ENCODE measurements around the gene ZNF611.
"Not testable (repeated sequence)": the region's sequence is repeated elsewhere in the genome, so short reads cannot be mapped to it uniquely, and the experiment has no call there.

ZNF611 gene

DNA sequence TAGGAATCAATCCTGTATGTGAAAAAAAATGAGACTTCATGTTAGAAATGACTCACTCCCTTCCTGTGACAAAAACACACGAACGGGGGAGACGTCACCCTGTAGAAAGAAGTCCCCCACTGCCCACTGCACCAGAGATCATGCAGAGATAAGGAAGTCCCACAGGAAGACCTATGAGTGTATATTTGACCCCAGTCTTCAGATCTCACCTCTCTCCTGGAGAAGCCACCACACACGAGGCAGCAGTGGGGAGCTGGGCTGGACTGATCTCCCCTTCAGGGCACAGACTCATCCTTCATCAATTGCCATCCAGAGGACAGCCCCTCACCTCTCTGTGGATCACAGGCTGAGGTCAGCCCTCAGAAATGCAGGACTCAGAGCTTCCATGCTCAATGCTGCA is 18.9 kb downstream of the ZNF611 start:
- DNase-seq: not testable (repeated sequence)

DNA sequence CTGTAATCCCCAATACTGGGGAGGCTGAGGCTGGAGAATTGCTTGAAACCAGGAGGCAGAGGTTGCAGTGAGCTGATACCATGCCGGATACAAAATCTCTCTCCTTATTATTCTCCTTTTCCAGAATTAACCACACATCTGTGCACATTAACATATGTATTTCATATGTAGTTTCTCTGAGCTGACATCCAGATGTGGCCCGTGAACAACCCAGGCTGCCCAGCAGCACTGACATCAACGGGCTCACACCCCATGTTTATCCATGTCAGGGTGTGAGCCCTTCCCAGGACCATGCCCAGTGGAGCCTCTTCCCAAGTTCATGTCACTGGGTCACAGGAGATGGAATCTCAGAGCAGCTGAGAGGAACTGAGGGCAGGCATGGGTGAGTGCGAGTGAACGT is 19.5 kb downstream of the ZNF611 start:
- not testable (repeated sequence) for DNase-seq

DNA sequence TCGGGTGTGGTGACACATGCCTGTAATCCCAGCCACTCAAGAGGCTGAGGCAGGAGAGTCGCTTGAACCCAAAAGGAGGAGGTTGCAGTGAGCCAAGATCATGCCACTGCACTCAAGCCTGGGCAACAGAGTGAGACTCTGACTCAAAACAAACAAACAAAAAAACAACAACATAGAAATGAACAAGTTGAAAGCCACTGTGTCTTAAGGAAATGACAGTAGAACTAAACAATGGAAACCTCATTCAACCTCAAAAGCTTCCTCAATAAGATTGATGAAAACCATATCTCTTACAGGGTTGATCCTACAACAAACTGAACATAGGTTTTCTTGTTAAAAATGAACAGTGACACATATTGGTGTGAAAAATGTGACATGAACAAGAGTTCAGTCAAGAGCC is 21.8 kb downstream of the ZNF611 start:
- DNase-seq: not testable (repeated sequence)

DNA sequence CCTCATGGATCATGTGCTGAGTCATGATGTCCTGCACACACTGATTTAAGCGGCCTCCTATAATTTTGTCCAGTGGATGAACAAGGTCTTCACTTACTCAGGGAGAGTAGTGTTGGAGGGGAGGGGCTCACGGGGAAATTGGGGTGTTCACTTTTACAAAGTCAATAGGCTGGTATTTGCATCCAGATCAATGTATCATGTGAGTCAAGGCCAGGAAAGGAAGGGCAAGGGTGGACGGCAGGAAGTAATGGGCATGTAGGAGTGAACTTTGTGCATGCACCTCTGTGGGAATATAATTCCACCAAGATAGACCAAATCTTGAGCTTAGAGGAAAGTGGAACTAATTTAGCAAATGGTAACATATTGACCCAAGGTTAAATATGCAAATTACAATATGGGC is 23.2 kb downstream of the ZNF611 start:
- not testable (repeated sequence) for DNase-seq

DNA sequence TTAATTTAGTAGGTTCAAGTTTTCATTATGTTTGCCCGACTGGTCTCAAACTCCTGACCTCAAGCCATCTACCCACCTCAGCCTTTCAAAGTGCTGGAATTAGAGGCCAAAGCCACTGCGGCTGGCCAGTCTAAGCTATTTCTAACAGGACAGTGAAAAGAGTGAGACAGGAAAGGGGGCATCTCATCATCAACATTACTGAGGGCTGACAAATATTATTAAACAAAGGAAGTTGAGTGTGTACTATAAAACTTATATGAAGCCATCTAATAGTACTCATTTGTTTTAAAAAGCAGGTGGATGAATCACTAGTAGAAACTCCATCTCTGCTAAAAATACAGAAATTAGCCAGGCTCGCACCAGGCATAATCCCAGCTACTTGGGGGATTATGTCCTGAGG is 24.3 kb downstream of the ZNF611 start:
- no peak for DNase-seq

DNA sequence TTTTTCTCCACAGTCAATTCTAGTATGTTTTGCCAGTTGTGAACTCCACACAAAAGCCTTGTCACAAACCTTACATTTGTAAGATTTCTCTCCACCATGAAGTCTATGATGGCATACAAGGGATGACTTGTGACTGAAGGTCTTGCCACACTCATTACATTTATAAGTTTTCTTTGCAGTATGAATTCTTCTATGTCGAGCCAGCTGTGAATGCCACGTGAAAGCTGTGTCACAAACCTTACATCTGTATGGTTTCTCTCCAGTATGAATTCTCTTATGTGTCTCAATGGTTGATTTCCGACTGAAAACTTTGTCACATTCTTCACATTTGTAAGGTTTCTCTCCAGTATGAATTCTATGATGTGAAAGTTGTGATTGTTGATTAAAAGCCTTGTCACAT is 29.2 kb downstream of the ZNF611 start:
- not testable (repeated sequence) for DNase-seq

DNA sequence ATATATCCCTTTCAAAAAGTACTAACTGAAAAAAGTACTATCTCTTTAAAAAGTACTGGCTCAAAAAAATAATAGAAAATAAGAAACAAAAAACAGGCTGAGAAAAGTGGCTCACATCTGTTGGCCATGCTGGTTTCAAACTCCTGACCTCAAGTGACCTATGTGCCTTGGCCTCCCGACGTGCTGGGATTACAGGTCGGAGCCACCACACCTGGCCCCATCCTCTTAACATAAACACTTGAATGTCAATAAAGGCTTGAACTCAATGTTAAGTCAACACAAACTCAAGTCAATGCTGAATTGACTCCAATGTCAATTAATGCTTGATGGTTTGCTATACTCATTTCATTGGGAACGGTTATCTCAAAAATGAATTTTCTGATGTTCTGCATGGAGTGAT is 30.9 kb downstream of the ZNF611 start:
- DNase-seq: no peak

DNA sequence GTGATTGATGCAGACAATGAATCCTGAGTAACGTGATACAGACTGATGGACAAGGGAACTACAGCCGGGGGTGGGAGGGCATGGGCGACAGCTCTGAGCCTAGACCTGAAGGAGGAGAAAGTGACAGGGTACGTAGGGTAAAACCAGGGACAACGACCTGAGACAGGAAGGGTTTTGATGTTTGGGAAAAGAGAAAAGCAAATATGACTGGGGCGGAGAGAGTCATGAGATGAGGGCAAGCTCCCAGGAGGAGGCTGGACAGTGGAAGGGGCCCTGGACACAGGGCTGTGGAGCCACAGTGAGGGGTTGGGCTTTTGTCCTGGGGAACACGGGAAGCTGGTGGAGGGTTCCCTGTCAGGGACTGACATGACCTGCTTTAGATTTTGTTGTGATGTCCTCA is 34.2 kb downstream of the ZNF611 start:
- no peak for DNase-seq

DNA sequence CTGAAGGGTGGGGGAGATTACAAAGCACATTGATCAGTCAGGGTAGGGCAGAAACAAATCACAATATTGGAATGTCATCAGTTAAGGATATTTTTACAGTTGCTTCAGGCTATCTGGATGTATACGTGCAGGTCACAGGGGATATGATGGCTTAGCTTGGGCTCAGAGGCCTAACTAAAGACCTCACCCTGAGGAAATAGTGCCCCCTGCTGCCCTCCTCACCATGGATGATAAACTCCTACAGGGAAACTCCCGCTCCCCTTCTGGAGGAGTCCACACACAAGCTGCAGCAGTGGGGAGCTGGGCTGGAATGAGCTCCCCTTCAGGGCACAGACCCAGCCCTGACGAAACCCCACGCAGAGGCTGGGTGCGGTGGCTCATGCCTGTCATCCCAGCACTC is 35.3 kb downstream of the ZNF611 start:
- DNase-seq: peak; percentile 24 to 38

DNA sequence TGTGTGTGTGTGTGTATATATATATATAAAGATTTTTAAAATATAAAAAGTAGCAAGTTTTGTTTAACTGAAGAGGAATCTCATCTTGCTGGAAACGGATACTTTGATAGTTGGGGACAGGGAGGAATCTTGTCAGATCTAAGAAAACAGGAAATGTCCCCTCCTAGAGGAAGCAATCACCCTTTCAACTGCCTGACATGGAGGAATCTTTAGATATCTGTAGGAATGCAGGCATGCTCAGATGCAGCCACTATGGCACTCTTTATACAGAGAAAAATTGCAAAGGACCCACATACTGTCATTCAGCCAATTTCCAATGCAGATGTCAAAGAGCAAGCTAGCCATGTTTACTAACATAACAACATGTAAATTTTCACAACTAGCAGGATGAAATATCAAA is 38.8 kb downstream of the ZNF611 start:
- no peak for DNase-seq

DNA sequence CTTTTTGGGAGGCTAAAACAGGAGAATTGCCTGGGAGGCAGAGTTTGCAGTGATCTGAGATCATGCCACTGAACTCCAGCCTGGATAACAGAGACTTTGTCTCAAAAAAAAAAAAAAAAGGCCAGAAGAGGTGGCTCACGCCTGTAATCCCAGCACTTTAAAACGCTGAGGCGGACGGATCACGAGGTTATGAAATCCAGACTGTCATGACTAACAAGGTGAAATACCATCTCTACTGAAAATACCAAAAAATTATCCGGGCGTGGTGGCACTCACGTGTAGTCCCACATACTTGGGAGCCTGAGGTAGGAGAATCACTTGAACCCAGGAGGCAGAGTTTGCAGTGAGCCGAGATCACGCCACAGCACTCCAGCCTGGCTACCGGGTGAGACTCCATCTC is 39.9 kb downstream of the ZNF611 start:
- no peak for DNase-seq

DNA sequence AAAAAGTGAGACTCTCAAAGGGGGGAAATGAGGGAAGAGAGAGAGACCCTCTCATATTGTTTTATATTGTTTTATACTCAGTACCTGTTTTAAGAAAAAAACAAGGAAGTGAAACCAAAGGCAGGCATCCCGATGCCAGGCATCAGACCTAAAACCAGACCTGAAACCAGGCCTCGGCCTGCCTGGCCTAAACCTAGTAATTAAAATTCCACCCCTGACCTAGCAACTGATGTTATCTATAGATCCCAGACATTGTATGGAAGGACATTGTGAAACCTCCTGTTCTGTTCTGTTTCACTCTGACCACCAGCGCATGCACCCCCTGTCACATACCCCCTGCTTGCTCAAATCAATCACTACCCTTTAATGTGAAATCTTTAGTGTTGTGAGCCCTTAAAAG is 40.6 kb downstream of the ZNF611 start:
- not testable (repeated sequence) for DNase-seq

DNA sequence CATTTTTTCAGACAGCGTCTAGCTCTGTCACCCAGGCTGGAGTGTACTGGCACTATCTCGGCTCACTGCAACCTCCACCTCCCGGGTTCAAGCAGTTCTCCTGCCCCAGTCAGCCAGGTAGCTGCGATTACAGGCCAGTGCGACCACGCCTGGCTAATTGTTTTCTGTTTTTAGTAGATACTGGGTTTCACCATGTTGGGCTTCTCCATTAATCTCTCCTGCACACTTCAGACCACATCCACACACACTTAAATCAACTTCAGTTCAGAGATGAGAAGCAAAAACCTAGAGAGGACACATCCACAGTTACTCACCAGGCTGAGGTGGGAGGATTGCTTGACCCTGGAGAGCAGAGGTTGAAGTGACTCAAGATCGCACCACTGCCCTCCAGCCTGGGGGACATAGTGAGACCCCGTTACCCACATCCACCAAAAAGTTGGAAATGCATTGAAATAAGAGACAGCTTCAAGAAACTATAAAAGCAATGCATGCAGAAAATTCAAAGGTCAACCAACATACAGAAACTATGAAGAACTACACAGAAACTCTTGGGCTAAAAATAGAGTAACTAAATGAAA is 42.3 kb downstream of the ZNF611 start:
- DNase-seq: no peak

DNA sequence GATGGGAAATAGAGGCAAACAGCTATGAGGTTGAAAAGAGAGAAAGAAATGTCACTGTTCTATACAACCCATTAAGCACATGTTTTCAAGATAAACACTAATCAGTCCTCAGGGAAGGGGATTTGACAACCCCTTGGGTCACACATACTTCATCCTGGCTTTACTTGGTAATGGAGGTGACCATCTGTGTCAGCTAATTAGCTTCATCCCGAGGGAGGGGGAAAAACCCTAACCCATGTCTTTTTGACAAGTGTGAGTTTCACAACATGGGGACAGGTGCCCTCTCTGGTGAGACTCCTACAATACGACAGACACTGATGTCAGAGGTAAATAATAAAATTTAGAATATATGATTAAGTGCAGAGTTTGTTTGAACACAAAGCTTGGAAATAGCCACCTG is 43.1 kb downstream of the ZNF611 start:
- DNase-seq: no peak

DNA sequence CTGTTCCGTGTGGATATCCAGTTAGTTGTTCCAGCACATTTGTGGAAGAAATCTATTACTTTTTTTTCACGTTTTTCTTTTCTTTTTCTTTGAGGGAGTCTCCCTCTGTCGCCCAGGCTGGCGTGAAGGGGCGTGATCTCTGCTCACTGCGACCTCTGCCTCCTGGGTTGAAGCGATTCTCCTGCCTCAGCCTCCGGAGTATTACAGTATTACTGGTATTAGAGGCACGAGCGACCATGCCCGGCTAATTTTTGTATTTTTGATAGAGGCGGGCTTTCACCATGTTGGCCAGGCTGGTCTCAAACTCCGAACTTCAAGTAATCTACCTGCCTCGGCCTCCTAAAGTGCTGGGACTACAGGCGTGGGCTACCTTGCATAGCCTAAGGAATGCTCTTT is 43.6 kb downstream of the ZNF611 start:
- DNase-seq: no peak

DNA sequence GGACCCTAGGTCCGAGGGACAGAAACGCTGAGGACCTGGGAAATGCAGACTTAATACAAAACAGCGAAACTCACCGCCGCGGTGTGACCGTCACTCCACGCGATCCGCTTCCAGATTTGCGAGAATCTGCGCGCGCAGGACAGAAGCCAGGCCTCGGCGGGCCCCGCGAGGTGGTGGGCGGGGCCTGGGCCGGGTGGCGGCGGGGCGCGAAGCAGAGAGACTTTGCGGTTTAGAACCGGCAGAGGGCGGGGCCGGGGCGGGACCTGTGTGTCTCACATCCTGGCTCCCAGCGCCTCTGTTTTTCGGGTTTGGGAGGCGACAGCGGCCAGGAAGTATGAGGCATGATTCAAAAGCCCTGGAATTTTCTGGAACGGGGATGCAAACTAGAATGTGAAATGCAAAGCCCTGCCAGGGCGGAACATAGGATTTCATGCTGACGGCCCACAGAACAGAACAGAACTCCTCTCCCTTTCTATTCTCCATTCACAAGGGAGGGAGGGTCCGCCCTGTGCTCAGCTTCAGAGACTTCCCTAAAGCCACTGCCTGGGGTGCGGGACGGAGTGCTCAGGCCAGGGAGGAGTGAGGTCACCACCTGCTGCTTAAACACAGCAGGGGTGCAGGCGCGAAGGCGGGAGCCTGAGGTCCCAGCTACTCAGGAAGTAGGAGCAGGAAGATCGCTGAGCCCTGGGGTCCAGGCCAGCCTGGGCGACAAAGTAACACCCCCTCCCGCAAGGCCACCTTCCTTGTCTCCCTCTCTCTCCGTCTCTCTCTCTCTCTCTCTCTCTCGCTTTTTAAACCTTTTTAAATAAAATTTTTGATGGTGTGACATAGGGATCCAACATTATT is 44.3 kb downstream of the ZNF611 start:
- DNase-seq: peak; percentile 80 to 86

DNA sequence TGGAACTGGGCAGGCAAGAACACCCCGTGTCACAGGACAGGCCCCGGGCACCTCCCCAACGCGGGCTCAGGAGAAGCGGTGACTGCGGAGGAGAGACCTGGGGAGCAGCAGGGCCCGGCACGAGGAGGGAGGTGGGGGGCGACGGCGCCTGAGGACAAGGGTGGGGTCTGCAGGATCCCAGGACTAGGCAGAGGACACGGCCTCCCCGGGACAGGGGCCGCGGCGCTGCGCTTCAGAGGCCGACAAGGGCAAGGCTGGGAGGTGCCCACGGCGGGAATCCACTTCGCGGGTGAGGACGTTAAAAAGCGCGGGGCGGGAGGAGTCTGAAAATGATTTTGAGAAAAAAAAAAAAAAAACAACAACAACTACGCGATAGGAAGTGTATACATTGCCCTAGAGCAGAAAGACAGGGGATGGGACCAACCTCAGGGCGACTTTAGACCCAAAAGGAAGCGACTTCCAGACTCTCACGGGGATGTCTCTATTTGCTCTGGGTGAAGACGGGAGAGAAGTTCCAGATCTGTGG is 44.9 kb downstream of the ZNF611 start:
- DNase-seq: no peak

DNA sequence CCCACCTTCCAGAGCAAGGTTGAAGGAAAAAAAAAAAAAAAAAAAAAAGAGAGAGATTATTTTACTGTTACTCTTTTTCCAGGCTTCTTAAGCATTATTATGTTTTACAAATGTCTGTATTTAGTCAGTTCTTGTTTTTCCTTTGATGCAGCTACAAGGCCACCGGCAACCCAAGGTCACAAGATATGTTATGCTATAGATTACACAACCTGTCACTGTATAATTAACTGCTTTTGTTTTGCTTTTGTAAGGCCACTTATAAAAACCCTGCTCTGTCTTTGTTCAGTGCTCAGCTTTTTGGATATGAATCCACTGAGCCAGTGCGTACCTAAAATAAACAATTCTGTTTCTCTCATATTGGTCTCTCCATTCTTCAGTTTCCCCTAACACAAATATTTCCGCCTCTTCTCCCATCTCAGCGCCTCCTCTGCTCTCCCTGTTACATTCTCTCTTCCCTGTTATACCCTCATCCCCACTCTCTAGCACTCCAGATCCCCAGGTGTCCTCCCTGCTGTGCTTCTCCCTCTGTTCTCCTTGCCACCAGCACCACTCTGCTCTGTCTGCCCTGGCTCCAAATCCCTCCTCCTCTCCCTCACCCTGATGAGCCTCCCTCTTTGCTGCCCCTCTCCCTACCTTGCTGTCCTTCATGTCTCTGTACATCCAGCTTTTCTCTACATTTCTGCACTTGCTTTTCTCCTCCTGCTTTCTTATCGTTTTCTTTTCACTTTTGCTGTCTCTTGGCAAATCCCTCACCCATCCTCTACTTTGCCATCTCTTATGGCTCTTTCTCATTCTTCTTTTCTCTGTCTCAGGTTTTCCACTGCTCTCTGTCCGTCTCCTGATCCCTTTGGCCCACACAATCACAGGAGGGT is 45.7 kb downstream of the ZNF611 start:
- DNase-seq: peak; percentile 22 to 41

DNA sequence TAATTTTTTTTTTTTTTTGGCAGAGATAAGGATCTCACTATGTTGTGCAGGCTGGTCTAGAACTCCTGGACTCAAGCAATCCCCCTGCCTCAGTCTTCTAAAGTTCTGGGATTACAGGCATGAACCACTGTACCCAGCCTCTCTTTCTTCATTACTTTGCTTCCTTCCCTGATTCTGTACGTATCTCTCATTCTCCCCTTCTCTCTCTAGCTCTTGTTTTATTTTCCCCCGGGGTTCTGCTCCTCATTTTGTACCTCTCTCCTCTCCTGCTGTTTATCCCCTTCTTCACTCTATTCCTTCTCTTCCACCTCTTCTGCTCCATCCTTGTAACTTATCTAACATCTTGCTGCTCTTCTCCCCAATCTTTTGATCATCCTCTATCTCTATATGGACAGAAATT is 46.5 kb downstream of the ZNF611 start:
- no peak for DNase-seq

DNA sequence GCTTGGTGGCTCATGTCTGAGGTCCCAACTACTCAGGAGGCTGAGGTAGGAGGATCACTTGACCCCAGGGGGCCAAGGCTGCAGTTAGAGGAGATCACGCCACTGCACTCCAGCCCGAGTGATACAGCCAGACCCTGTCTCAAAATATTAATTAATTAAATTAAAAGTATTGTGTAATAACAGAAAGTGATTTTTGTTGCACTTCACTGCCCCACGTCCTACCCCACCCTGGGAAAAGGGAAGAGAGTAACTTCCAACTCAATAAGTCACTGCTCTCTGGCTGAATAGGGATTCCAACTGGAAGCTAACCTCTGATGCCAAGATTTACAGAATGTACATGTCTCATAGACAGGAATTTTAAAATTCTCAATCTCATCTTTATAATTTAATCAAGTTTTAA is 47.2 kb downstream of the ZNF611 start:
- no peak for DNase-seq

DNA sequence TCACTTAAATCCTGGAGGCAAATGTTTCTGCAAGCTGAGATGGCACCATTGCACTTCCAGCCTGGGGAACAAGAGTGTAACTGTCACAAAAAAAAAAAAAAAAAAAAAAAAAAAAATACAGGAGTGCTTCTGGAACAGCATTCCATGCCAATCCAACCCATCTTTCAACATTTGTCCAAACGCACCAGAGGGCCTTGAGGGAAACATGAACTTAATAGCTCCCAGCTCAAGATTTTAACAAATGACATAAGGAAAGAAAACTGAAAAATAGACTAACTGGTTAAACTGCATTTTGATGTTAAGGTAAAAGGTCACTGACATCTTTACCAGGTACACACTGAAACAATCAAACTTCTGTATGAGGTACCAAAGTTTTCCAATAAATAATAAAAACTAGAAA is 49.0 kb downstream of the ZNF611 start:
- no peak for DNase-seq

DNA sequence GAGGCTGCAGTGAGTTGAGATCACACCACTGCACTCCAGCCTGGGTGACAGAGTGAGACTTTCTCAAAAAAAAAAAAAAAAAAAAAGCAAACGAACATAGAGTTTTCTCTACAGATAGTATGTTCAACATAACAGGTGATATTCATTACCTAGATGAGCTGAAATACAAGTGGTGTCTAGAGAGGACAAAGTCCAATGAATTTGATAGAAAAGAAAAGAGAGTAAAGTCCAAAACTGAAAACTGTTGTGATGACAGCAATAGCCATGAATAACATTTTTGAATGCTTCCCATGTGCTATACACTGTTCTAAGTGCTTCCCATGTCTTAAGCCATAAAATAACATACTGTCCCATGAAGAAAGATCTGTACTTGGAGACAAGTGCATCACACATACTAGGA is 53.6 kb downstream of the ZNF611 start:
- DNase-seq: not testable (repeated sequence)

DNA sequence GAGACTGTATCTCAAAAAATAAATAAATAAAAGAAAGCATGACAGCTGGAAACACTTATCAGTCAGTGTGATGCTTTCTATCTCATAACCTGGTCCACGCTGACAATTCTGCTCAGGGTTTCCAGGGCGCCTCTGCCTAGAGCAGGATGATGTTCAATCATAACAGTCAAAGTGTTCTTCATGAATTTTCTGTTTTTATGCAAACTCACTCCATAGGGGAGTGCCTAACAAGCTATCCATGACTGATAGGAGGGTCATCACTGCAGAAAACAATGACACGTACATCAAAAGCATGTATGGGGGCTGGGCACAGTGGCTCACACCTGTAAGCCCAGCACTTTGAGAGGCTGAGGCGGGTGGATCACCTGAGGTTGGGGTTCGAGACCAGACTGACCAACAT is 55.2 kb downstream of the ZNF611 start:
- DNase-seq: no peak

DNA sequence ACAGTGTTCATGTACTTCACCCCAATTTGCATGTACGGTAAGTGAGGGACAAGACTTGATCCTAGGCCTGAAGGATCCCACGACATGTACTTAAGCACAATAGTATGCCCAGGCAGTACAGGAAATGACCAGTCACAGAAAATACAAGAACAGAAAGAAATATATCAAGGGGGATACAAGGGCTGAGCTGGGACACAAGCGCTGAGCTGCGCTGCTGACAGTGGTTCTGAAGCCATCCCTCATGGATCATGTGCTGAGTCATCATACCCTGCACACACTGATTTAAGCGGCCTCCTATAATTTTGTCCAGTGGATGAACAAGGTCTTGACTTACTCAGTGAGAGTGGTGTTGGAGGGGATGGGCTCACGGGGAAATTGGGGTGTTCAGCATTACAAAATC is 59.6 kb downstream of the ZNF611 start:
- DNase-seq: not testable (repeated sequence)

Measured in AML-193 (cell line).